ENCODE data around the gene DOCK10.
"Not testable (repeated sequence)": the region's sequence is repeated elsewhere in the genome, so short reads cannot be mapped to it uniquely, and the experiment has no call there.

DOCK10 gene

GRCh38 chr2:224925061-224925809 lies 117.0 kb downstream of the DOCK10 start:
- no peak overlapping the region for H3K4me3 ChIP-seq (ENCODE audit: low read depth, low read length)

GRCh38 chr2:224924631-224925030 lies 117.6 kb downstream of the DOCK10 start:
- H3K4me3 ChIP-seq (ENCODE audit: low read depth, low read length): no peak overlapping the region

GRCh38 chr2:224922142-224922727 lies 120.0 kb downstream of the DOCK10 start:
- H3K4me3 ChIP-seq (ENCODE audit: low read depth, low read length): no peak overlapping the region

- no peak overlapping the region for H3K4me3 ChIP-seq (ENCODE audit: low read depth, low read length)
These were observed 122.7 kb downstream of the DOCK10 start for GRCh38 chr2:224919472-224920110.

DNA sequence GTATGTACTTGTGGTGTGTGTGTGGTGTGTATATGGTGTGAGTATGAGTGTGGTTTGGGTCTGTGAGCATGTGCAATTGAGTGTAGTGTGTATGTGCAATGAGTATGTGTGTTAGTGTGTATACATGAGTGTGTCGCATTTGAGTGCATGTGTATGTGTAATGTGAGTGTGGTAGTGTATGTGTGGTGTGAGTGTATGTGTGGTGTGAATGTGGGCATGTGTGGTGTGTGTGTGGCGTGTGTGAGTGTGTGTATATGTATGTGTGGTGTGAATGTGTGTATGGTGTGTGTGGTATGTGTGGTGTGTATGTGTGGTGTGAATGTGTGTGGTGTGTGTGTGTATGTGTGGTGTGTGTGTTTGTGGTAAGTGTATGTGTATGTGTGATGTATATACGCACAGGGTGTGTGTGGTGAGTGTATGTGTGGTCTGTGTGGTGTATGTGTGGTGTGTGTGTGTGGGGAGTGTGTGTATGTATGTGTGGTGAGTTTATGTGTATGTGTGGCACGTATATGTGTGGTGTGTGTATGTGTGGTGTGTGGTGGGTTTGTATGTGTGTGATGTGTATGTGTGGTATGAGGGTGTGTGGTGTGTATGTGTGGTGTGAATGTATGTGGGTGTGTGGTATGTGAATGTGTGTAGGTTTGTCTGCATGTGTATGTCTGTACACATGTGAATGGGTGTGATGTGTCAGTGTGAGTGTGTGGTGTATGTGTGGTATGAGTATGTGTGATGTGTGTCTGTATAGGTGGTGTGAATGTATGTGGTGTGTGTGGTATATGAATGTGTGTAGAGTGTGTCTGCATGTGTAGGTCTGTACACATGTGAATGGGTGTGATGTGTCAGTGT lies 123.4 kb downstream of the DOCK10 start:
- H3K4me3 ChIP-seq (ENCODE audit: low read depth, low read length): no peak overlapping the region

DNA sequence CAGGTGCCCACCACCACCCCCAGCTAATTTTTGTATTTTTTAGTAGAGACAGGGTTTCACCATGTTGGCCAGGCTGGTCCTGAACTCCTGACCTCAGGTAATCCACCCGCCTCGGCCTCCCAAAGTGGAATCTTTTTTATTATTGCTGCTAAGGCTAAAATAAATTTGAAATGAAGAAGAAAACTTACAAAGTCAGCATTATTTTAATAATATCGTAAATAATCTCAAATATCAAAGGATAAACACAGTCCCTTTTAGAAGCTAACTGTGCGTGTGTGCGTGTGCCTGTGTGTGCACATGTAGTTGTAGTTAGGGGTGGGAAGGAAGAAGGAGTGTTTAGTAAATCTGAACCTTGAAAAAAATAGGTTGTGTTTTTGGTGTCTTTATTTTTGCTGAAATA lies 125.0 kb downstream of the DOCK10 start:
- H3K4me3 ChIP-seq (ENCODE audit: low read depth, low read length): not testable (repeated sequence)

- no peak overlapping the region for H3K4me3 ChIP-seq (ENCODE audit: low read depth, low read length)
These were observed 127.1 kb downstream of the DOCK10 start for GRCh38 chr2:224915136-224915535.

- H3K4me3 ChIP-seq (ENCODE audit: low read depth, low read length): no peak overlapping the region
These were observed 131.7 kb downstream of the DOCK10 start for GRCh38 chr2:224910574-224910925.

DNA sequence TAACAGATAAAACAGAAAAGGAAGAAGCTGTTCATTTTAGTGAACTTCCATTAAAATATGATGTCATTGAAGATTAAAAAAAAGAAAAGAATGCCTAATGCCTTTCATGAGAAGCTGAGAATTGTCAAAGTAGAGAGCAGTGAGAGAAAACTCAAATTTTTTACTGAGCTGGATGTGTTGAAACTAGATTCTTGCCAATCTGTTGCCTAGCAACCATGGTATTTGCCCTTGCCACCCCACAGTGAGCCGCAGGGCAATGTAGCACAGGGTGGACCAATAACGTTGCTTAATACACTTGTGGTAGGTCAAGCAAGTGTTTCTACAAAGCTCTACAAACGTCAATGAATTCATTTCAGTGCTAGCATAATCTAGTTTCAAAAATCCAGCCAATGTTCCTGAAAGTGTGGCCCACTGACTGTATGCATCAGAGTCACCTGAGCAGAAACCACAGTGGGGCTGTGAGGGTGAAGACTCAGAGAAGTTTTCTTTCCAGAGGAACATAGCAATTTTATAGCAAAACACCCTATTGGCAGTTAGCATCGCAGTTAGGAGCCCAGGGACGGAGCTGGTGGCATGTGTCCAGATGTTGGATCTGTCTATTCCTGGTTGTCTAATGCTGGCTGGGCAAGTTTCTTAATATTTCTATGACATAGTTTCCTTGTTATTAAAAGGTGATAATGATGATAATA lies 132.2 kb downstream of the DOCK10 start:
- H3K4me3 ChIP-seq (ENCODE audit: low read depth, low read length): no peak overlapping the region

DNA sequence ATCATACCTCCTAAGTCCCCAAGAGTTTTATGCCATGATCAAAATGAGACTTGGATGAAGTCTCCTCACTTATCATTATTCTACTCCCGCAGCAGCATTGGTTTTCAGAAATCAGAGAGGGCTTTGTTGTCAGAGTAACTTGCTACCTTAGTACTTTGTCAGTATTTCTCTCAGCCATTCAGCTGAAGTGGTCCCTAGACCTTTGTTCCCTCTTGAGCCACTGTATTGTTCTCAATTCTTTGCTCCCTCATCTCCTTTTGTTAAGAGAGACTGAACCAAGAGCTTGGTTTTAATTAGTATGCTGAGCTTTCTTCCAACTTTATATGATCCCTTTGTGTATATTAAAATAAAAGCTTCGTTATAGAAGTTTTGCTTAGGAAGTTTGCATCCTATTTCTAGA lies 133.4 kb downstream of the DOCK10 start:
- no peak overlapping the region for H3K4me3 ChIP-seq (ENCODE audit: low read depth, low read length)

DNA sequence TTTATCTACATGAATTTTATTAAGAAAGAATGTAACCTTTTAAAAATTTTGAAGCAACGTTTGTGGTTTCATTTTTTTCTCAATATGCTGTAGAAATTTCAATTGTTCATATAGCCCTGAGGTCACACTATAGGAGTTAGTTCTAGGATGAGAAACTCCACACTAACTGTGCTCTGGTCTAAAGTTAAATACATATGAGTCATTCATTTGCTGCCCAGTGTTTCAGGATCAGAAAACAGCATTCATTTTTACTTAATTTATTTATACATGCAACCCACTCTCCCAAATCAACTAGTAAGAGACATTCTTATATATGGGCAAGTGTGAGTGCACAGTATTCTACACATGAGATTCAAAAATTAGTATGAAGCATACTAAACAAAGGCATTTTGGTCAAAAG lies 137.9 kb downstream of the DOCK10 start:
- H3K4me3 ChIP-seq (ENCODE audit: low read depth, low read length): no peak overlapping the region

DNA sequence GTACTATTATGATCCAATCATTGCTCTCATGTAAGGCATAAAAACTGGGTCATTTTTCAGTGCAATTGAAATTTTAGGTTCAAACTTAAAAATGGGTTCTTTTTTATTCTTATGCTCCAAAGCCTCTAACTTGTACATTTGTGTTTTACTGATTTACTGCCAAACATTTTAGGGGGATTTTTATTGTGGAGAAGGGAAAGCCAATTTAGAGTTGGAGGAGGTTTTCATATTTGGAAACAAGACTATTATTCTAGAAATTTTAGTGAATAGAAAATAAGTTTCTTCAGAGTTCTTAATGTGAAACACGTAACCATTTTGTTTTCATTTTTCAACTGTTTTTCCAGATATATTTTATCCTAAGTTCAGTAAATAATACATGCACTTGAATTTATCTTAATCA lies 138.6 kb downstream of the DOCK10 start:
- no peak overlapping the region for H3K4me3 ChIP-seq (ENCODE audit: low read depth, low read length)

- H3K4me3 ChIP-seq (ENCODE audit: low read depth, low read length): no peak overlapping the region
These were observed 141.1 kb downstream of the DOCK10 start for GRCh38 chr2:224901121-224901676.

DNA sequence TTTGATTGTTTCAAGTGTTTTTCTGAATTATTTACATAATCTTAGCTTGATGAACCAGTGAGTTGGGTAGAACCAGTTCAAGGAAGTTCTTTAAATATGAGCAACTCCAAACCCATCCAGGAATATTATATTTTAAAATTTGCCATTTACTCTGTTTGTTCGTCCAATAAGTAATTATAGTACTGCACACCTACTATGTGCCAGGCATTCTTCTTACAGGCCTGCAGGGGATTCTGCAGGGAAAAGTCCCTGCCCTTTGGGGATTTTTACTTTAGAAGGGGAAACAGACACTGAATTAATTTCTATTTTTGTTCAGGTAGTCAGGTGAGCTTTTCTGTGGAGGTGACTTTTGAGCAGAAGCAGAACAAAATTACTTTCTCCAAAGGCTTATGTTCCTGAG lies 146.9 kb downstream of the DOCK10 start:
- H3K4me3 ChIP-seq (ENCODE audit: low read depth, low read length): no peak overlapping the region

DNA sequence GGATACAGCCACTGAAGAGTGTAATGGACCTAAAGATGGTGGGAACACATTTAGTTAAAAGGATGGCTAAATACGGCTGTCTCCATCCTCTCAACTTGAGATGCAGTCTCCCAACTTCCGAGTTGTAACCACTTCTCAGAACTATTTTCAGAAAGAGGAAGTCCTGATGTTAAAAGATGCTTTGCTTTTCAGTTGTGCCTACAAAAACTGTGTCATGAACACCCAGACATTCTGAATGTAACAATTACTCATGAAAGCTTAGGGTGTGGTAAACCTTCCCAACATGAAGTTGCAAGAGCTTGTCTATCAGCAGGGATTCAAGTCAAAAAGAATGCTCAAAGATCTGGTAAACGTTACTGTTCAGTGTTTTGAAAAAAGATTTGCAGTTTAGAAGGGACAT lies 147.9 kb downstream of the DOCK10 start:
- no peak overlapping the region for H3K4me3 ChIP-seq (ENCODE audit: low read depth, low read length)

- no peak overlapping the region for H3K4me3 ChIP-seq (ENCODE audit: low read depth, low read length)
These were observed 148.4 kb downstream of the DOCK10 start for GRCh38 chr2:224893848-224894247.

- no peak overlapping the region for H3K4me3 ChIP-seq (ENCODE audit: low read depth, low read length)
These were observed 149.6 kb downstream of the DOCK10 start for GRCh38 chr2:224892574-224893204.

GRCh38 chr2:224890372-224890771 lies 151.9 kb downstream of the DOCK10 start:
- no peak overlapping the region for H3K4me3 ChIP-seq (ENCODE audit: low read depth, low read length)

DNA sequence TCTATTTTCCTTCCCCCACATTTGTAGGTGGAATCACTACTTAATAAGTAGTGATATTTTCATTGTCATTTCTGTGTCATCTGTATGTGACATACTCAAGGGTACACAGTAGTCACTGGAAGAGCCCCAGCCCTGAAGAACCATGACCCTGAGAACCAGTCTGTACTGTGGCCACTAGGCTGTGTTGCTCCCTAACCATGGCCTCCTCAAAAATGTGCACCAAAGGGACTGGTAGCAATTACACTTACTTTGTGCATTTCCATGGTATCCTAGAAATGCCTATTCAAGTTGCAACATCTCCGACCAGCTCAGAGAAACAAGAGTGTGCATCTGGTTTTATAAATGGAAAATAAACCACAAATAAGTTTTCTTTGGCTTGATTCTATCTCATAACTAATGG lies 155.1 kb downstream of the DOCK10 start:
- no peak overlapping the region for H3K4me3 ChIP-seq (ENCODE audit: low read depth, low read length)

Data from iPS-11a (cell line).